HepG2 (cell line): ENCODE results near the gene RPRD2. TPM values are rescaled to one million over a fixed set of nuclear protein-coding genes. Genes with fewer than 3 reads are reported as not detected.
A peak's percentile ranks its signal among the peaks of the same experiment; 100 is the strongest.

Experiments
- EP300 ChIP-seq, 3 experiments: sonication (generic) in 1 of 3; formaldehyde crosslinking in 1 of 3; IDR thresholded peaks; 2 replicates each; pipeline versions ENCODE4 v1.5.1 to v1.6.1; 2011 to 2020; ENCODE audit warnings: low read depth in 2 of 3, low read length in 2 of 3, borderline replicate concordance in 1 of 3, improper control_type of control experiment in 1 of 3, mild to moderate bottlenecking in 1 of 3, missing genetic modification reagents in 1 of 3, moderate library complexity in 1 of 3
- ETV5 ChIP-seq: IDR thresholded peaks from 2 replicates; pipeline ENCODE4 v1.6.1; 2018; ENCODE audit warnings: missing biosample characterization, missing genetic modification reagents, inconsistent platforms, borderline replicate concordance
- KLF13 ChIP-seq: sonication (generic); formaldehyde crosslinking; IDR thresholded peaks from 2 replicates; pipeline ENCODE4 v1.4.0; 2020; ENCODE audit warnings: mild to moderate bottlenecking, missing genetic modification reagents
- SOX13 ChIP-seq, 3 experiments: fragments of 450-650 bp in 1 of 3; sonication (generic) in 1 of 3; formaldehyde crosslinking in 1 of 3; IDR thresholded peaks in 2 of 3; conservative IDR thresholded peaks in 1 of 3; 2 replicates each; pipeline versions ENCODE4 v1.5.0 to v1.6.1; 2016 to 2020; ENCODE audit warnings: antibody characterized with exemption in 1 of 3, mild to moderate bottlenecking in 1 of 3, missing compliant biosample characterization in 1 of 3, missing genetic modification reagents in 1 of 3, moderate library complexity in 1 of 3
- ZFP37 ChIP-seq: sonication (generic); formaldehyde crosslinking; IDR thresholded peaks from 2 replicates; pipeline ENCODE4 v1.4.0; 2020; ENCODE audit warnings: missing genetic modification reagents, borderline replicate concordance
- ZNF20 ChIP-seq: sonication (generic); formaldehyde crosslinking; IDR thresholded peaks from 2 replicates; pipeline ENCODE4 v1.4.0; 2020; ENCODE audit warnings: mild to moderate bottlenecking, moderate library complexity, missing genetic modification reagents
- polyA plus RNA-seq, 8 experiments: library from polyadenylated mRNA; depleted of rRNA in 3 of 8; stranded (reverse) in 7 of 8; unstranded in 1 of 8; fragments of >200 nt; fragmentation: Illumina TruSeq in 4 of 8; extraction: Trizol in 4 of 8; gene quantifications; 2 replicates each; pipeline versions ENCODE4 v1.2.1 to v1.2.3, GENCODE V29; 2011 to 2016; ENCODE audit warnings: low read depth in 4 of 8, missing spikeins in 1 of 8, mixed read lengths in 1 of 8; ENCODE audit not compliant: insufficient read depth in 1 of 8
- total RNA-seq, 5 experiments: library from RNA; depleted of rRNA; stranded (reverse); fragments of >200 nt; fragmentation: Illumina TruSeq; extraction: Trizol; gene quantifications; 2 replicates each; pipeline ENCODE4 v1.2.3, GENCODE V29; 2016; ENCODE audit warnings: low read depth in 1 of 5
- TF ChIP-seq, protein P1 (sequence below): sonication (generic); formaldehyde crosslinking; IDR thresholded peaks from 2 replicates; pipeline ENCODE4 v1.5.1; 2020; ENCODE audit warnings: mild to moderate bottlenecking, missing genetic modification reagents, borderline replicate concordance
- TF ChIP-seq, protein P2 (sequence below): sonication (generic); formaldehyde crosslinking; IDR thresholded peaks from 2 replicates; pipeline ENCODE4 v1.4.0; 2020; ENCODE audit warnings: low read depth, mild to moderate bottlenecking, missing genetic modification reagents
- TF ChIP-seq, protein P3 (sequence below): sonication (generic); formaldehyde crosslinking; IDR thresholded peaks from 2 replicates; pipeline ENCODE4 v1.8.0; 2022; ENCODE audit warnings: mild to moderate bottlenecking, missing genetic modification reagents, moderate library complexity
- TF ChIP-seq, protein P4 (sequence below): sonication (generic); formaldehyde crosslinking; conservative IDR thresholded peaks from 2 replicates; pipeline ENCODE4 v1.4.0; 2020; ENCODE audit warnings: missing genetic modification reagents
- TF ChIP-seq, protein P5 (sequence below): sonication (generic); formaldehyde crosslinking; IDR thresholded peaks from 2 replicates; pipeline ENCODE4 v1.4.0; 2020; ENCODE audit warnings: missing genetic modification reagents
- TF ChIP-seq, protein P6 (sequence below): sonication (generic); formaldehyde crosslinking; IDR thresholded peaks from 2 replicates; pipeline ENCODE4 v1.8.0; 2022; ENCODE audit warnings: missing genetic modification reagents, mild to moderate bottlenecking, moderate library complexity, borderline replicate concordance
- TF ChIP-seq, protein P7 (sequence below): IDR thresholded peaks from 2 replicates; pipeline ENCODE4 v1.6.1; 2016; ENCODE audit warnings: missing biosample characterization, missing genetic modification reagents, low read depth

Gene RPRD2
- total and polyA plus RNA-seq, 2 of the 13 experiments (the other 11 are each of a cell fraction or from before 2014, with no cell fraction given): 8.0 to 8.9 TPM

DNA sequence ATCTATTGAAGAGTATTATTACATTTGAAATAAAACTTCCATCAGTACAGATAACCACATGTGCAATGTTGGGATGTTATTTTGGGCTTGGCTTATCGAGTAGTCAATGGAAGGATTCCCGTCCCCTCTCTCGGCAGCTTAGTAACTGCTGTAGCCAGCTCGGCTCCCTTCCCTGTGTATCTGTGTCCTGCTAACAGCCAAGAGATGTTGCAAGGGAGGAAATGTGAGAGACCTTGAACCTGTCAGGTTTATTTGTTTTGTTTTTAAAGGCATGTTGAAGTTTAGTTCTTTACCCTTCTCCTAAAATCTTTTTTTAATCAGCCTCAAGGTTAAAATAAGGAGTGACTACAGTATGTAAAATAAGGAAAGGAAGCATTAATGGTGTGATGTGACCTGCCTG, 109.7 kb downstream of the RPRD2 start (continued):
- TF ChIP-seq, protein P1, sequence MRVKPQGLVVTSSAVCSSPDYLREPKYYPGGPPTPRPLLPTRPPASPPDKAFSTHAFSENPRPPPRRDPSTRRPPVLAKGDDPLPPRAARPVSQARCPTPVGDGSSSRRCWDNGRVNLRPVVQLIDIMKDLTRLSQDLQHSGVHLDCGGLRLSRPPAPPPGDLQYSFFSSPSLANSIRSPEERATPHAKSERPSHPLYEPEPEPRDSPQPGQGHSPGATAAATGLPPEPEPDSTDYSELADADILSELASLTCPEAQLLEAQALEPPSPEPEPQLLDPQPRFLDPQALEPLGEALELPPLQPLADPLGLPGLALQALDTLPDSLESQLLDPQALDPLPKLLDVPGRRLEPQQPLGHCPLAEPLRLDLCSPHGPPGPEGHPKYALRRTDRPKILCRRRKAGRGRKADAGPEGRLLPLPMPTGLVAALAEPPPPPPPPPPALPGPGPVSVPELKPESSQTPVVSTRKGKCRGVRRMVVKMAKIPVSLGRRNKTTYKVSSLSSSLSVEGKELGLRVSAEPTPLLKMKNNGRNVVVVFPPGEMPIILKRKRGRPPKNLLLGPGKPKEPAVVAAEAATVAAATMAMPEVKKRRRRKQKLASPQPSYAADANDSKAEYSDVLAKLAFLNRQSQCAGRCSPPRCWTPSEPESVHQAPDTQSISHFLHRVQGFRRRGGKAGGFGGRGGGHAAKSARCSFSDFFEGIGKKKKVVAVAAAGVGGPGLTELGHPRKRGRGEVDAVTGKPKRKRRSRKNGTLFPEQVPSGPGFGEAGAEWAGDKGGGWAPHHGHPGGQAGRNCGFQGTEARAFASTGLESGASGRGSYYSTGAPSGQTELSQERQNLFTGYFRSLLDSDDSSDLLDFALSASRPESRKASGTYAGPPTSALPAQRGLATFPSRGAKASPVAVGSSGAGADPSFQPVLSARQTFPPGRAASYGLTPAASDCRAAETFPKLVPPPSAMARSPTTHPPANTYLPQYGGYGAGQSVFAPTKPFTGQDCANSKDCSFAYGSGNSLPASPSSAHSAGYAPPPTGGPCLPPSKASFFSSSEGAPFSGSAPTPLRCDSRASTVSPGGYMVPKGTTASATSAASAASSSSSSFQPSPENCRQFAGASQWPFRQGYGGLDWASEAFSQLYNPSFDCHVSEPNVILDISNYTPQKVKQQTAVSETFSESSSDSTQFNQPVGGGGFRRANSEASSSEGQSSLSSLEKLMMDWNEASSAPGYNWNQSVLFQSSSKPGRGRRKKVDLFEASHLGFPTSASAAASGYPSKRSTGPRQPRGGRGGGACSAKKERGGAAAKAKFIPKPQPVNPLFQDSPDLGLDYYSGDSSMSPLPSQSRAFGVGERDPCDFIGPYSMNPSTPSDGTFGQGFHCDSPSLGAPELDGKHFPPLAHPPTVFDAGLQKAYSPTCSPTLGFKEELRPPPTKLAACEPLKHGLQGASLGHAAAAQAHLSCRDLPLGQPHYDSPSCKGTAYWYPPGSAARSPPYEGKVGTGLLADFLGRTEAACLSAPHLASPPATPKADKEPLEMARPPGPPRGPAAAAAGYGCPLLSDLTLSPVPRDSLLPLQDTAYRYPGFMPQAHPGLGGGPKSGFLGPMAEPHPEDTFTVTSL (CRISPR knock-in tag): peak; percentile 90; the same call in 1 of the 2 replicates
- TF ChIP-seq, protein P2, sequence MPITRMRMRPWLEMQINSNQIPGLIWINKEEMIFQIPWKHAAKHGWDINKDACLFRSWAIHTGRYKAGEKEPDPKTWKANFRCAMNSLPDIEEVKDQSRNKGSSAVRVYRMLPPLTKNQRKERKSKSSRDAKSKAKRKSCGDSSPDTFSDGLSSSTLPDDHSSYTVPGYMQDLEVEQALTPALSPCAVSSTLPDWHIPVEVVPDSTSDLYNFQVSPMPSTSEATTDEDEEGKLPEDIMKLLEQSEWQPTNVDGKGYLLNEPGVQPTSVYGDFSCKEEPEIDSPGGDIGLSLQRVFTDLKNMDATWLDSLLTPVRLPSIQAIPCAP (CRISPR knock-in tag): no peak
- TF ChIP-seq, protein P3, sequence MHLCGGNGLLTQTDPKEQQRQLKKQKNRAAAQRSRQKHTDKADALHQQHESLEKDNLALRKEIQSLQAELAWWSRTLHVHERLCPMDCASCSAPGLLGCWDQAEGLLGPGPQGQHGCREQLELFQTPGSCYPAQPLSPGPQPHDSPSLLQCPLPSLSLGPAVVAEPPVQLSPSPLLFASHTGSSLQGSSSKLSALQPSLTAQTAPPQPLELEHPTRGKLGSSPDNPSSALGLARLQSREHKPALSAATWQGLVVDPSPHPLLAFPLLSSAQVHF: no peak
- TF ChIP-seq SOX13 (IDR thresholded peaks at IDR 0.05): 0 out of 2 replicates have a peak, but pooled peaks have one; percentile 16
- TF ChIP-seq SOX13 (CRISPR knock-in tag; conservative IDR thresholded peaks at IDR 0.05 in 1 of 2, IDR thresholded peaks at IDR 0.05 in 1 of 2): peak in 1 of 2 experiments; percentile 85; a peak in 2 of 4 replicates
- peak; percentile 96 for TF ChIP-seq ETV5 (CRISPR knock-in tag)
- TF ChIP-seq, protein P4, sequence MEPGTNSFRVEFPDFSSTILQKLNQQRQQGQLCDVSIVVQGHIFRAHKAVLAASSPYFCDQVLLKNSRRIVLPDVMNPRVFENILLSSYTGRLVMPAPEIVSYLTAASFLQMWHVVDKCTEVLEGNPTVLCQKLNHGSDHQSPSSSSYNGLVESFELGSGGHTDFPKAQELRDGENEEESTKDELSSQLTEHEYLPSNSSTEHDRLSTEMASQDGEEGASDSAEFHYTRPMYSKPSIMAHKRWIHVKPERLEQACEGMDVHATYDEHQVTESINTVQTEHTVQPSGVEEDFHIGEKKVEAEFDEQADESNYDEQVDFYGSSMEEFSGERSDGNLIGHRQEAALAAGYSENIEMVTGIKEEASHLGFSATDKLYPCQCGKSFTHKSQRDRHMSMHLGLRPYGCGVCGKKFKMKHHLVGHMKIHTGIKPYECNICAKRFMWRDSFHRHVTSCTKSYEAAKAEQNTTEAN (CRISPR knock-in tag): no peak
- TF ChIP-seq, protein P5, sequence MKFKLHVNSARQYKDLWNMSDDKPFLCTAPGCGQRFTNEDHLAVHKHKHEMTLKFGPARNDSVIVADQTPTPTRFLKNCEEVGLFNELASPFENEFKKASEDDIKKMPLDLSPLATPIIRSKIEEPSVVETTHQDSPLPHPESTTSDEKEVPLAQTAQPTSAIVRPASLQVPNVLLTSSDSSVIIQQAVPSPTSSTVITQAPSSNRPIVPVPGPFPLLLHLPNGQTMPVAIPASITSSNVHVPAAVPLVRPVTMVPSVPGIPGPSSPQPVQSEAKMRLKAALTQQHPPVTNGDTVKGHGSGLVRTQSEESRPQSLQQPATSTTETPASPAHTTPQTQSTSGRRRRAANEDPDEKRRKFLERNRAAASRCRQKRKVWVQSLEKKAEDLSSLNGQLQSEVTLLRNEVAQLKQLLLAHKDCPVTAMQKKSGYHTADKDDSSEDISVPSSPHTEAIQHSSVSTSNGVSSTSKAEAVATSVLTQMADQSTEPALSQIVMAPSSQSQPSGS: peak; percentile 61; the same call in 1 of the 2 replicates
- no peak for TF ChIP-seq KLF13 (CRISPR knock-in tag)
- TF ChIP-seq, protein P6, sequence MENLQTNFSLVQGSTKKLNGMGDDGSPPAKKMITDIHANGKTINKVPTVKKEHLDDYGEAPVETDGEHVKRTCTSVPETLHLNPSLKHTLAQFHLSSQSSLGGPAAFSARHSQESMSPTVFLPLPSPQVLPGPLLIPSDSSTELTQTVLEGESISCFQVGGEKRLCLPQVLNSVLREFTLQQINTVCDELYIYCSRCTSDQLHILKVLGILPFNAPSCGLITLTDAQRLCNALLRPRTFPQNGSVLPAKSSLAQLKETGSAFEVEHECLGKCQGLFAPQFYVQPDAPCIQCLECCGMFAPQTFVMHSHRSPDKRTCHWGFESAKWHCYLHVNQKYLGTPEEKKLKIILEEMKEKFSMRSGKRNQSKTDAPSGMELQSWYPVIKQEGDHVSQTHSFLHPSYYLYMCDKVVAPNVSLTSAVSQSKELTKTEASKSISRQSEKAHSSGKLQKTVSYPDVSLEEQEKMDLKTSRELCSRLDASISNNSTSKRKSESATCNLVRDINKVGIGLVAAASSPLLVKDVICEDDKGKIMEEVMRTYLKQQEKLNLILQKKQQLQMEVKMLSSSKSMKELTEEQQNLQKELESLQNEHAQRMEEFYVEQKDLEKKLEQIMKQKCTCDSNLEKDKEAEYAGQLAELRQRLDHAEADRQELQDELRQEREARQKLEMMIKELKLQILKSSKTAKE (CRISPR knock-in tag): no peak
- no peak for TF ChIP-seq ZFP37 (CRISPR knock-in tag)
- peak; percentile 58 to 92; a peak in 3 of 4 replicates for TF ChIP-seq EP300 (IDR thresholded peaks at IDR 0.05; ENCODE audit: low read depth in 2 of 2, low read length in 2 of 2)
- peak; percentile 82 for TF ChIP-seq EP300 (CRISPR knock-in tag; IDR thresholded peaks at IDR 0.05; ENCODE audit: borderline replicate concordance)
- no peak for TF ChIP-seq ZNF20 (CRISPR knock-in tag)
- TF ChIP-seq, protein P7, sequence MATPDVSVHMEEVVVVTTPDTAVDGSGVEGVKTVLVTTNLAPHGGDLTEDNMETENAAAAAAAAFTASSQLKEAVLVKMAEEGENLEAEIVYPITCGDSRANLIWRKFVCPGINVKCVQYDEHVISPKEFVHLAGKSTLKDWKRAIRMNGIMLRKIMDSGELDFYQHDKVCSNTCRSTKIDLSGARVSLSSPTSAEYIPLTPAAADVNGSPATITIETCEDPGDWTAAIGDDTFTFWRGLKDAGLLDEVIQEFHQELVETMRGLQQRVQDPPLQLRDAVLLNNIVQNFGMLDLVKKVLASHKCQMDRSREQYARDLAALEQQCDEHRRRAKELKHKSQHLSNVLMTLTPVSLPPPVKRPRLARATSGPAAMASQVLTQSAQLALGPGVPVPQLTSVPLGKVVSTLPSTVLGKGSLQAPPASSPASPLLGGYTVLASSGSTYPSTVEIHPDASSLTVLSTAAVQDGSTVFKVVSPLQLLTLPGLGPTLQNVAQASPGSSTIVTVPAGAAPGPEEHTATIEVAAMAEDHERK (CRISPR knock-in tag): no peak
